ENCODE measurements around the gene GLIS1.
"Not testable (repeated sequence)": the region's sequence is repeated elsewhere in the genome, so short reads cannot be mapped to it uniquely, and the experiment has no call there.

The GLIS1 gene

DNA sequence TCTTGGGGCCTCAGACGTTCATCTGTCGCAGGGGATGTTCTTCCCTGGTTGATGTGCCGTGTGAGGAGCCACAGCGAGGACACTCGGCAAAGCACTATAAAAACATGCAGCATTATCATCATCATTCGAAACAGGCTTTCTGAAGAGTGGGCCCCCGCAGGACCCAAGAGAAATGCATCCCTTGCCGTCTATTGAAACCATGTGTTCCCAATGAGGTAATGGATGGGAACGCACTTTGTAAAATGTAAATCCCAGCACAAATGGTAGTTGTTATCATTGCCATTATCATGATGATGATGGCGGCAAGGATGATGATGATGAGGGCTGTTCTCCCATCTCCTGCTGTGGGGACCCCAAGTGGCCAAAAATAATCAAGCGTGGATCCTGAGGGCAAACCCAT lies 76.8 kb downstream of the GLIS1 start:
- no peak for DNase-seq (ENCODE audit: low read depth, low spot score)
- H3K4me3 ChIP-seq (ENCODE audit: low read length): no peak overlapping the region

DNA sequence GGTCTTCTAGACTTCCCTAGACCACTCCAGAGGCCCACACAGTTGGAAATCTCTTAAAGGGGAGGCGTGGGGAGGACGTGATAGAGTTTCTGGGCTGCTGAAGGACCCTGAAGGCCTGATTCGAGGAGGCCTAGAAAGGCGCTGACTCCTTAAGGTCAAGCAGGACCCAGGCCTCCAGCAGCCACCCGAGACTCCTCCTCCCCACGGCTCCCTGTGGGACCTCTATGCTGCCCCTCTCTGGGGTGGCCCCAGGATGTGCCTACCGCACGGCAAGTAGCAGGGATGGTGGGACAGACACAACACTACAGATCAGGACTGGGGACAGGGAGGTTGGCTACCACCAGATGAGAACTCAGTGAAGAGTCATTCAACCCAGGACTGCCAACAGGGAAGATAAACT lies 77.5 kb downstream of the GLIS1 start:
- no peak for DNase-seq (ENCODE audit: low read depth, low spot score)
- no peak overlapping the region for H3K4me3 ChIP-seq (ENCODE audit: low read length)

DNA sequence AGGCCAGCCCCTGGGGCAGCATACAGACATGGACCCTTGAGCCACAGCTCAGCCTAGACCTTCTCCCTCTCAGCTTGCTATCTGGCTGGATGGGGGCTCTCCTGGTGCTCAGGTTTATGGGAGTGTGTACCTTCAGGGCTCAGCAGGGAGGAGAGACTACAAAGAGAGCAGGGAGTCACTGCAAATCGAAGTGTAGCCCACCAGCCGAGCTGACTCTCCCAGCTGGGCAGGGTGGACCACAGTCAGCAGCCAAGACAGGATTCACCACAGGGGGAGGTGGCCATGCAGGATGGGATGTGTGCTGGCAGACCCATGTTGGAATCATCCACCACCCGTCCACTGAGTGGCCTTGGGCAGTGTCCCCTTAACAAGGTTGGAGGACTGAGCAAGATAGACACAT lies 78.3 kb downstream of the GLIS1 start:
- DNase-seq (ENCODE audit: low read depth, low spot score): no peak
- no peak overlapping the region for H3K4me3 ChIP-seq (ENCODE audit: low read length)

DNA sequence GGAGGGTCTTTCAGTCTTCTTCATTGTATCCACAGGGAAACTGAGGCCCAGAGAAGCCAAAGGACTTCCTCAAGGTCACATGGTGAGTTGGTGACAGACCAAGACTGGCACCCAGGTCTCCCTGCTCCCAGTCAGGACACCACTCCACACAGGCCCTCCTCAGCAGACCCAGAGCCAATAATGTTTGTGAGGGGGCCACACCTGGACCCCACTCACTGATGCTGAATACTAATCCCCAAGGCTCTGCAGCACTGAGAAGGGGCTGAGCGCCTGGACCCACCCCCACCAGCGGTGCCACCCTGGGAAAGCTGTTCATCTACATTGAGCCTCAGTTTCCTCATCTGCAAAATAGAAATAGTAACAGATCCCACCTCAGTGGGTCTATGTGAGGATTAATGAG lies 79.5 kb downstream of the GLIS1 start:
- H3K4me3 ChIP-seq (ENCODE audit: low read length): no peak overlapping the region

DNA sequence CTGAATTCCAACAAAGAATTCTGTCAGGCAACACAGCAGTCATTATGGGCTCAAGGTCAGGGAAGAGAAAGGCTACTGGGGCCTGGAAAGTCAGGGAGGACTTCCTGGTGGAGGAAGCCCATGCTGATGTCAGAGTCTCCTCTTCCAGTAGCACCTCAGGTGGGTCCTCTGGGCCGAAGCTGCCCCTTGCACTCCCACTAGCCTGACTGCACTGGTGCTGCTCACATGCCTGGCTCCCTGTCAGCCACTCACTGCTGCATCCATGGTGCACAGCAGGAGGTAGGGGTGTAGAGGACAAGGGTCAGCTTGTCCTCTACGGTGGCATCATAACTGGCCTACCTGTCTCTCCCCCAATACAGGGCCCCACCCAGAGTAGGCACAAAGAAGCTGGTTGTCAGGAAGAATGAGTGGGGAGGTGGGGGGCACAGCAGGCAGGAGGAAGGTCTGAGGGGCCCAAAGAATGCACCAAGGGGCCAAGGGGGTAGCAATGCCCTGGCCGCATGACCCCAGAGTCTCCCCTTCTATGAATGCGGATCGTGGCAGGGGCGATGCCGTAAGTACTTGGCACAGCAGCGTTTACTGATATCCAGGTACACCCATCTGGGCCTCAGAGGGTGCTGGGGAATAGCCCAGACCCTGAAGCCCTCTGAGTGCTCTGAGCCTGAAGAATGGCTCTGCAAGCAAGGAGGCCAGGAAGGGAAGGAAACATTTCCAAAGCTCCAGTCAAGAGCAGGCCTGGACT lies 80.3 kb downstream of the GLIS1 start:
- no peak for DNase-seq (ENCODE audit: low read depth, low spot score)
- H3K4me3 ChIP-seq (ENCODE audit: low read length): no peak overlapping the region

More for the DNA sequence above, 79.5 kb downstream of the GLIS1 start:
- no peak for DNase-seq (ENCODE audit: low read depth, low spot score)

DNA sequence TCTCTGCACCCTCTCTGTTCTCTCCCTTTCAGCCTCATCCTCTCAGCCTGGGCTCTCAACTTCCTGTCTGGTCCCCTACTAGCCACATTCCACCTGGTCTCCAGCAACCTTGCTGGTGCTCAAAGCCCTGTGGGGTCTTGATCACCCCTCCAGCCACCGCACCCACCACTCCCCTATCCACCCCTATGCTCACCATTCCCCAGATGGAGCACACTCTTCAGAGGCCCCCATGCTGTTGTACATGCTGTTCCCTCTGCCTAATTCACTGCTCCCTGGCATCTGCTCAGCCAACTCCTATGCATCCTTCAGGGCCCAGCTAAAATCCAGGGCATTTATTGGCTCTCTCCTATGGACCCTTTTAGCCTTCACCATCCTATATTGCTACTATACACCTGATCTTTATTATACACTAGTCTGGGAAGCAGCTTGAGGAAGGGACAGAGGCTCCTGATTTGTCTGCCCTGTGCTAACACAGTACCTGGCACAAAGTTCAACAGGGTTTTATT lies 81.0 kb downstream of the GLIS1 start:
- no peak overlapping the region for H3K4me3 ChIP-seq (ENCODE audit: low read length)
- no peak for DNase-seq (ENCODE audit: low read depth, low spot score)

DNA sequence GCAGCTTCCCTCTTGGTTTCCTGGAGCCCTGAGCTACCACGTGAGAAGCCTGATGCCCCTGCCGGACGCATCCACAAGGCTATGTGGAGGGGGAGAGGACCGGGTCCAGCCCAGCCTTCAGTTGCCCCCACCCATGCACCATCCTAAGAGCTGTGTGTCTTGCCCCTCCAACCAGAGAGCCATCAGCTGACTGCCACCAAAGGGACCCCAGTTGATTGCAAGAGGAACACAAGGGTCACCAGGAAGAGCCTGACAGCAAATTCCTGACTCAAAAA lies 81.5 kb downstream of the GLIS1 start:
- no peak for DNase-seq (ENCODE audit: low read depth, low spot score)
- no peak overlapping the region for H3K4me3 ChIP-seq (ENCODE audit: low read length)

DNA sequence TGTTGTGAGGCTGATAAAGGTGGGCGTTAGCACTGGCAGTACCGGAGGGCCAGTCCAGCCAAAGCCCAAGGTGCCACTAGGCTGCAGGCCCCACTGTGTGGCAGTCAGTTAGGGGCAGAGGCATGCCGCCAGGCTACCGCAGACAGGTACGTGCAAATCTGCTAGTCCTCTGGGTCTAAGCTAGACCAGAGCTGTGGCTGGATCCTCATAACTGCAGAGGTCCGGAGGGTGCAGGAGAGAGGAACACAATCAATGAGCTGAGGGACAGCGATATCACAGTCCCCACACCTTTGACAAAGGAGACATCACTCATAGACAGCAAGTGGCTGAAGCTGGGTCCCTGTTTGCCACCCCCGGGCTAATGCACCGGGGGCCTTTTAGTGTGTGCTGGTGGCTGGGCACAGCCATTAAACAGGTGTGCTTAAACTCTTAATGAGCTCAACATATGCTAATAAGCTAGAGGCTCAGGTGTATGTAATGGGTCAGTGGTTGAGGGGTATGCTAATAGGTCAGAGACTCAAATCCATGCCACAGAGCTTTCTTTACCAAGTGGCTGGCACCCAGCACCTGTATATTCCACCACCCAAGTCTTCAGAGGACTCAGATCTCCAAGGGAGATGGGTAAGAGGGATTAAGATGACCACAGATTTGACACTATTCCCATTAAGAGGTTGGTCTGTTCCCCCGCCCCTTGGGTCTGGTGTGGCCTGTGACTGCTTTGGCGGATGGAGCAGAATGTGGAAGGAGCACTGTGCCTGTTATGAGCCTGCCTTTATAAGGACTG lies 82.0 kb downstream of the GLIS1 start:
- DNase-seq (ENCODE audit: low read depth, low spot score): no peak
- no peak overlapping the region for H3K4me3 ChIP-seq (ENCODE audit: low read length)

DNA sequence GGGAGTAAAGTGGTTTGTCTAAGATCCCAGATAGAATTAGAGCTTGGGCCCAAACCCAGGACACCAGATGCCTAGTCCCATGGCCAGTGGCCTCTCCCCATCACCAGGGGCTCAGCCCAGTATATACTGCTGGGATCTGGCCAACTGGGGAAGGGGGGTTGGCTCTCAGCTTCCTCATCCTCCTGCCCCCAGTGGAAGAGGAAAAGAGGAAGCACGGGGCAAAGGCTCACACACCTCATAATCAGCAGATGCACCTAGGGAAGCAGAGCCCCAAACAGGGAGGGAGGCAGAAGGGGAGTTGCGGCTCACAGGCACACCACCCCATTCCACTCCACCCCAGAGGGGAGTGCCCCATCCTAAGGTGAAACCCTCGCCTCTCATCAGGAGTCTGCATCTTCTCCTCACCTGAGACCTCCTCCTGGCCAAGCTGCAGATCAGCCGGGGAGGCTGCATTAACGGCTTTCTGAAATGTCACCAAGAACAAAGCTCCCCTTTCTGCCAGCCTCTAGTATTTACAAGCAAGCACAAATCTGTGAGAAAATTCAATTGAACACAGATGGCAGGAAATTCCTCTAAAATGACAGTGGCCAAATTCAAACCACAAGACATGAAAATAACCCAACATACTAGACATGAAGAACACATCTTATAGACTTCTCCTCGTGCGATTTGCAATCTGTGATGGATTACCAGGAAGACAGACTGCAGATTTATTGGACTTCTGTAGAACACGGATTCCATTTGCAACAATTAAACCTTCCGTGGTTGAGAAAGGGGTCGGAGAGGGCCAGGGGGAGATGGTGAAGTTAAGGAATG lies 82.8 kb downstream of the GLIS1 start:
- H3K4me3 ChIP-seq (ENCODE audit: low read length): no peak overlapping the region
- DNase-seq (ENCODE audit: low read depth, low spot score): peak; percentile 55

DNA sequence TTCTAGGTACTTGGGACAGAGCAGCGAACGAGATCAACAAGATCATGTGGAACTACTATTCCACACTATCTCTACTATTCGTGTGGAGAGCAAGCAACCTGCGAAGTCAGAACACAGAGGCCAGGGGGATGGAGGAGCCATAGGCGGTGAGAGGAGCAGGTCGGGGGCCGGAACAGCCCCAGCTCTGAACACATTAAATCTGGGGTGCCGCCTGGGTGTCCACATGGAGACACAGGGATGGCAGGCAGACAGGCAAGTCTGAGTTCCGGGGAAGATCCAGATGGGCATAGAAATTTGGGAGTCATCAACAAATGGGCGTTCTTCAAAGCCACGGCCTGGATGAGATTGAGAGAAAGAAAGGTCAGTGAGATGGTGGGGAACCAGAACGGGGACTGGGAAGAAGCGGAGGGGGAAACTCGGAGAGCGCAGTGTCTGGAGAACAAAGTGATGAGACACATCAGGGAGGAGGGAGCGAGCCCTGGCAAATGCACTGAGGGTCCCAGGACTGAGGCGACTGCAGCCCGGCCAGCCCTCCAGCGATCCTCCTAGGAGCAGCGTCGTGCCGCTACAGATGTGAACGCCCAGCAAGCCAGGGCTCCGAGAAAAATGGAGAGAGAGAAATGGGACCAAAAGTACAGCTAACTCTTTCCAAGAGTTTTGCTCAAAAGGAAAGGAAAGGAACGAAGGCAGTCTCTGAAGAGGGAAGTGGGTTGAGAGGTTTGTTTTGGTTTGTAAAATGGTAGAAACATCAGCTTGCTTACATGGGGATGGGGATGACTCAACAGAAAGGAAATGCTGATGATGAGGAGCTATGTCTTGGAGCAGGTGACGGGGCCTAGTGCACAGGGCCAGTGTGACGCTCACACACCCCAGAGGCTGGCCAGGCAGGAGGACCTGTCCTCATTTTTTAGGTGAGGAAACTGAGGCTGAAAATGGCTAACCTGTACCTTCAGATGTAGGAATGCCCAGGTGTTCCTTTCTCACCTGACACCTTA lies 84.5 kb downstream of the GLIS1 start:
- DNase-seq (ENCODE audit: low read depth, low spot score): no peak
- no peak overlapping the region for H3K4me3 ChIP-seq (ENCODE audit: low read length)

DNA sequence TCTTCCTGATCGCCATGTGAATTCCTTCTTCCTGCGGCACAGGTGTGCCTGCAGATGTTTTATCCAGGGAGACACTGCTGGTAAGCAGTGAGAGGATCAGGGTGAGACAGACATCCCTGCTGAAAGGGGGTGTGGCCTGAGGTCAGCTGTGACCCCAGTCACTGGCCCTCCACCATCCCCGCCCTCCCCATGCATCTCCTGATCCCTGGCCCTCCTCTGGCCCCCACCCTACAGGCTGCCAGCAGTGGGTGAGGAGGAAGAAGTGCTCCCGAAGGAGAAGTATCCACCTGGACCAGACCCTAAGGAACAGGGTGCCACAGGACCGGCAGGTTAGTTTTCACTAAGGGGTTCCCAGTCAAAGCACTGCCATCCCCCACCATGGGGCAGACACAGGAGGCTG lies 85.3 kb downstream of the GLIS1 start:
- no peak for DNase-seq (ENCODE audit: low read depth, low spot score)
- no peak overlapping the region for H3K4me3 ChIP-seq (ENCODE audit: low read length)

DNA sequence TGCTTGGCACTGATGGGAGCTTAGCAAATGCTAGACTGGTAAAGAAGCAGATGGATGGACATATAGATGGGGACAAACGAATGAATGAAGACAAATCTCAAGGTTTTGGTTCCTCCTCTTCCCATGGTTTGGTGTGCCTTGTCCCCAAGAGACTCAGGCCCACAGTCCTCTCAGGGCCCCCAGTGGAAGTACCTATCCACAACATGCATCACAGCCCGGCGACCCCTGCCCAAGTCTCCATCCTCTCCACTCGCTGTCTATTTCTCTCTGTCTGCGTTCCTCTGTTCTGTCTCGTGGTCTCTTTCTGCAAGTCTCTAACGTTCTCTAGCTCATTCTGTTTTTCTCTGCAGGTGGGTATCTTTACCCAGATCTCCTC lies 85.8 kb downstream of the GLIS1 start:
- H3K4me3 ChIP-seq (ENCODE audit: low read length): no peak overlapping the region
- DNase-seq (ENCODE audit: low read depth, low spot score): no peak

DNA sequence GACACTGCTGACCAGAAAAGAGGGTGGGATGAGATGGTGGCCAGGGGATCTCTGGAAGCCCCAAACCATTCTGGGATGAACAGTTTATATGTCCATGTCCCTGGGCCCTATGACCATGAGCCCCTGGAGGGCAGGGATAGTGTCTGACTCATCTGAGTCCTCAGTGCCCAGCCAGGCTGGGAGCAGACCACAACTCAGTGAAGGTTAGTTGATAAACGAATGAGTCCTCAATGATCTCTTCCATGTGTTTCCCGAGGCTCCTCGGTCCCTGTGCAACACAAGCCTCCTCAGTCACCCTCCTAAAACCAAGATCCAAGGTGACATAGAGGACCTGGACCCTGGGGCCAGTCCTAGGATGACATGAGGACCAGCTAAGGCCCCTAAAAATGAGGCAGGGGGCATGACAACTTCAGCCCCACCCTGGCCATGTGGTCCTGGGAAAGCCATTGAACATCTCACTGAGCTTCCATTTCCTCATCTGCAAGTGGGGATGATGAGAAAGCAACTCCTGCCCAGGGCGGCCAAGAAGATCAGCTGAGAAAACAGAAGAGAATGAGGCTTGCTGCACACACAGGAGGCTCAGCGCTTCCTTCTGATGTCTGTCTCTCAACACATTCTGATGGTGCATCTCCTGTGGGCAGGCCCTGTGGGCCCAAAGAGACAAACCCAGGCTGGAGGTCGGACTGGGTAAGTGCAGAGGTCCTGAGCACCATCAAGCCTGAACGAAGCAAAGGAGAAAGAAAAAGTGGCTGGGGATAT lies 86.3 kb downstream of the GLIS1 start:
- H3K4me3 ChIP-seq (ENCODE audit: low read length): no peak overlapping the region
- DNase-seq (ENCODE audit: low read depth, low spot score): no peak

DNA sequence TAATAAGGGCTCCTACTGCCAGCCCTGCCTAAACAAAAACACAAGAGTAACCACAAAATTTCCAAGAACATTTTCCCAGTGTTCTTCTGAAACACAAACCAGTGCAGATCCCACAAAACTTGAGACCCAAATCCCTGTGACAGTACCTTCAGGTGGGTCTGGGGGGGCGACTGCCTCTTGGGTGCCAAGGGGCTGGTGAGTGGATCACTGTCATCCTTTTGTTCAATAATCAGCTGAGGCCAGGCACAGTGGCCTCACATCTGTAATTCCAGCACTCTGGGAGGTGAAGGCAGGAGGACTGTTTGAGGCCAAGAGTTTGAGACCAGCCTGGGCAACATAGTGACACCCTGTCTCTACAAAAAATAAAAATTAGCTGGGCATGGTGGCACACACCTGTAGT lies 87.6 kb downstream of the GLIS1 start:
- no peak overlapping the region for H3K4me3 ChIP-seq (ENCODE audit: low read length)
- DNase-seq (ENCODE audit: low read depth, low spot score): no peak

DNA sequence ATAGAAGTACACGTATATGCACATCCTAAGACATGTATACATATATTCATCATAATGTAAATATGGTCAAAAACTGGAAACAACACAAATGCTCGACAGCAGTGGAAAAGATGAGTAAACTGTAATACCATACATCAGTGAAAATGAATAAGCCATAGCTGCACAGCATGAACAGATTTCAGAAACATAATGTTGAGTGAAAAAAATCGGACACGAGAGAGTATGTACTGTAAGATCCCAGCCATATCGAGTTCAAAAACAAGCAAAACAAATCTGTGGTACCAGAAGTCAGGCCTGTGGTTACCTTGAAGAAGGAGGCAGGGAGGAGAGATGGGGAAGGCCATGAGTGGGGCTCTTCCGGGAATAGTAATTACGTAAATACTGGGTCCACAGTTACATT lies 90.4 kb downstream of the GLIS1 start:
- no peak overlapping the region for H3K4me3 ChIP-seq (ENCODE audit: low read length)
- no peak for DNase-seq (ENCODE audit: low read depth, low spot score)

DNA sequence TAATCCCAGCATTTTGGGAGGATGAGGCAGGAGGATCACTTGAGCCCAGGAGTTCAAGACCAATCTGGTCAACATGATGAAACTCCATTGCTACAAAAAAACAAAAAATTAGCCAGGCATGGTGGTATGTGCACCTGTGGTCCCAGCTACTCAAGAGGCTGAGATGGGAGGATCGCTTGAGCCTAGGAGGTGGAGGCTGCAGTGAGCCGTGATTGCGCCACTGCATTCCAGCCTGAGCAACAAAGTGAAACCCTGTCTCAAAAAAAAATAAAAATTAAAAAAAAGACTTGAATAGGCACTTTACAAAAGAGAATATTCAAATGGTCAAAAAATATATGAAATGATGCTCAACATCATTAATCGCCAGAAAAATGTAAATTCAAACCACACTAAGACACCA lies 91.0 kb downstream of the GLIS1 start:
- not testable (repeated sequence) for DNase-seq (ENCODE audit: low read depth, low spot score); H3K4me3 ChIP-seq (ENCODE audit: low read length)

DNA sequence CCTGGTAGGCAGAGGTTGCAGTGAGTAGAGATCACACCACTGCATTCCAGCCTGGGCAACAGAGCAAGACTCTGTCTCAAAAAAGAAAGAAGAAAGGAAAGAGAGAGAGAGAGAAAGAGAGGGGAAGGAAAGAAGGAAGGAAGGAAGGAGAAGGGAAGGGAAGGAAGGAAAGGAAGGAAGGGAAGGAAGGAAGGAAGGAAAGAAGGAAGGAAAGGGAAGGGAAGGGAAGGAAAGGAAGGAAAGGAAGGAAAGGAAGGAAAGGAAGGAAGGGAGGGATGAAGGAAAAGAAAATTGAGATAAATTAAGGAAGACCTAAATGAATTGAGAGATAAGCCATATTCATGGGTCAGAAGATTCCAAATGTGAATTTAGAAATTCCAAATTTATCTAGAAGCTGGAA lies 92.2 kb downstream of the GLIS1 start:
- DNase-seq (ENCODE audit: low read depth, low spot score): no peak
- no peak overlapping the region for H3K4me3 ChIP-seq (ENCODE audit: low read length)

DNA sequence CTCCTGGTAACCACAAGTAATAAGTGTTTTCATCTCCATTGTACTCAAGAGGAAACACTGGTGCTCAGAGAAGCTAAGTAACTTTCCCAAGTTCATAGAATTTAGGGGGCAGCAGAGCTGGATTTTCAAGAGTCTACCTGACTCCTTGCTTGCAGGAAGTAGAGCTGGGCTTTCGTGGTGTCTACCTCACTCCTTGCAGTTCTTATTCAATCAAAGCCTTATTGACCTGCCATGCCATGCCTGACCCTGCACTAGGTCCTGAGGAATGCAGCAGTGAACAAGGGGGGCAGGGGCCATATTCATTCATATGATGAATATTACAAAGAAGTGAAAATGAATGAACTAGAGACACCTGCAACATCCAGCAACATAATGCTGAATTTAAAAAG lies 93.3 kb downstream of the GLIS1 start:
- peak; percentile 31 for DNase-seq (ENCODE audit: low read depth, low spot score)
- H3K4me3 ChIP-seq (ENCODE audit: low read length): no peak overlapping the region

Data from Jurkat, Clone E6-1 (cell line).